Measurements from ENCODE around the gene MYF5. TPM values are rescaled to one million over a fixed set of nuclear protein-coding genes. Genes with fewer than 3 reads are reported as not detected.
"Not testable (repeated sequence)": the region's sequence is repeated elsewhere in the genome, so short reads cannot be mapped to it uniquely, and the experiment has no call there.

The MYF5 gene
- not detected for total RNA-seq

DNA sequence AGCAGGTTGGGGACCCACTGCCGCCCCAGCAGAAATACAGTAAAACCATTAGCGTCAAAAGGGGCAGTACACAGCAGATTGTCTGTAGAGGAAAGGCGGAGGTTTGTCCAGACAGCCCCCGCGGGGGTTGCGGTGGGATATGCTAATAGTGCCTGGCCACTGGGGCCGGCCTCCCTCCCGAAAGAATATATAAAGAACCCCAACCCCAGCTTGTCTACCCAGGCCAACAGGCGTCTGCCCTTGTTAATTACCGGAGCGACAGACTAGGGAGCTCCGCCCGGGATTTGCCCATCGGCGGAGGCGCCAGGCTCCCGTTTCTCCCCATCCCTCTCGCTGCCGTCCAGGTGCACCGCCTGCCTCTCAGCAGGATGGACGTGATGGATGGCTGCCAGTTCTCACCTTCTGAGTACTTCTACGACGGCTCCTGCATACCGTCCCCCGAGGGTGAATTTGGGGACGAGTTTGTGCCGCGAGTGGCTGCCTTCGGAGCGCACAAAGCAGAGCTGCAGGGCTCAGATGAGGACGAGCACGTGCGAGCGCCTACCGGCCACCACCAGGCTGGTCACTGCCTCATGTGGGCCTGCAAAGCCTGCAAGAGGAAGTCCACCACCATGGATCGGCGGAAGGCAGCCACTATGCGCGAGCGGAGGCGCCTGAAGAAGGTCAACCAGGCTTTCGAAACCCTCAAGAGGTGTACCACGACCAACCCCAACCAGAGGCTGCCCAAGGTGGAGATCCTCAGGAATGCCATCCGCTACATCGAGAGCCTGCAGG lies at the start of gene MYF5:
Gene MYF5 (plus strand): TSS at position 217 of the 774 bp plus-strand sequence. CDS start 152 bp downstream, at position 369.
- intact Hi-C loops (cut with DNase I), result no loop called here
- Histone ChIP-seq H3K4me3 (no peak within 1 kb of the TSS), H3K9ac (ENCODE audit: low read depth in 2 of 2, low read length in 2 of 2) (no peak within 1 kb of the TSS), H3K27me3 (no peaks in the 10 kb centered on the region), H3K9me3 (no peaks in the 10 kb centered on the region), H3K36me3 (no peaks in the 10 kb centered on the region), H3K27ac (no peak within 1 kb of the TSS), H3K4me1 (no peaks in the 10 kb centered on the region)
- TF ChIP-seq, protein P1, sequence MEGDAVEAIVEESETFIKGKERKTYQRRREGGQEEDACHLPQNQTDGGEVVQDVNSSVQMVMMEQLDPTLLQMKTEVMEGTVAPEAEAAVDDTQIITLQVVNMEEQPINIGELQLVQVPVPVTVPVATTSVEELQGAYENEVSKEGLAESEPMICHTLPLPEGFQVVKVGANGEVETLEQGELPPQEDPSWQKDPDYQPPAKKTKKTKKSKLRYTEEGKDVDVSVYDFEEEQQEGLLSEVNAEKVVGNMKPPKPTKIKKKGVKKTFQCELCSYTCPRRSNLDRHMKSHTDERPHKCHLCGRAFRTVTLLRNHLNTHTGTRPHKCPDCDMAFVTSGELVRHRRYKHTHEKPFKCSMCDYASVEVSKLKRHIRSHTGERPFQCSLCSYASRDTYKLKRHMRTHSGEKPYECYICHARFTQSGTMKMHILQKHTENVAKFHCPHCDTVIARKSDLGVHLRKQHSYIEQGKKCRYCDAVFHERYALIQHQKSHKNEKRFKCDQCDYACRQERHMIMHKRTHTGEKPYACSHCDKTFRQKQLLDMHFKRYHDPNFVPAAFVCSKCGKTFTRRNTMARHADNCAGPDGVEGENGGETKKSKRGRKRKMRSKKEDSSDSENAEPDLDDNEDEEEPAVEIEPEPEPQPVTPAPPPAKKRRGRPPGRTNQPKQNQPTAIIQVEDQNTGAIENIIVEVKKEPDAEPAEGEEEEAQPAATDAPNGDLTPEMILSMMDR (IDR thresholded peaks at IDR 0.05), result no peak
- no peak for DNase-seq

DNA sequence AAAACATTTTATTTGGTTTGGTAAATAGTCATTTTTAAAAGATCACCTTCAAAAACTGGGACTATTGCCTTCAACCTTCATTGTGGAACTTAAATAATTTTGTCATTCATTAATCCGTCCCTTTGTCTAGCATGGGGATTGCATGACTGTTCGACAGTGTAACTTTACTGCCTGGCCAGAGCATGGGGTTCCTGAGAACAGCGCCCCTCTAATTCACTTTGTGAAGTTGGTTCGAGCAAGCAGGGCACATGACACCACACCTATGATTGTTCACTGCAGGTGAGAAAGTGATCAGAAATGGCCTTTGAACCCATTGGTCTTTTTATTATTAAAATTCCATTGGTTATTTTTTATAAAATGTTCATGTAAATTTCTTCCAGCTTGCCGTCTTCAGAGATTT lies 46.5 kb upstream of the MYF5 start:
- H3K4me1 ChIP-seq, result no peaks in the 10 kb centered on the region
- no peaks in the 10 kb centered on the region for H3K27me3 ChIP-seq
- H3K36me3 ChIP-seq, result no peaks in the 10 kb centered on the region
- H3K4me3 ChIP-seq, result no peak overlapping the region
- DNase-seq, result no peak
- H3K9ac ChIP-seq (ENCODE audit: low read depth in 2 of 2, low read length in 2 of 2), result no peak overlapping the region
- H3K9me3 ChIP-seq, result no peaks in the 10 kb centered on the region
- TF ChIP-seq, protein P1 (IDR thresholded peaks at IDR 0.05), result no peak
- intact Hi-C loops (cut with DNase I), result no loop called here
- H3K27ac ChIP-seq, result no peak overlapping the region

DNA sequence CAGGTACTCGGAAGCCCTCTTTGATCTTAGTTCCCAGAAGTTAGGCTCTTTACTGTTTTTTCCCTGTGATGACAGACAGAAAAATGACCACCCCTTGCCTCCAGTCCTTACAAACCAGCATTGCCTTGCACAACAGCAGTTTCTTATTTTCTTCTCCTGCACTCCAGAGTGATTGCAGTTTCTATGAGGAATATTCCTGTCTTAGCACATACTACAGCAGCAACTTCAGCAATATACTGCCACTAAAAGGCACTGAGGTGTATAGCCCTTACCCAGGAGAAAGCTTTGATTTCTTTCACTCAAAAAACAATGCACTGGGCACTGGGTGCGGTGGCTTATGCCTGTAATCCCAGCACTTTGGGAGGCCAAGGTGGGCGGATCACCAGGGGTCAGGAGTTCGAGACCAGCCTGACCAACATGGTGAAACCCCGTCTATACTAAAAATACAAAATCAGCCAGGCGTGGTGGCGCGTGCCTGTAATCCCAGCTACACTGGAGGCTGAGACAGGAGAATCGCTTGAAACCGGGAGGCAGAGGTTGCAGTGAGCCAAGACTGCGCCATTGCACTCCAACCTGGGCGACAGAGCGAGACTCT lies 40.6 kb upstream of the MYF5 start:
- intact Hi-C loops (cut with DNase I), result not testable (repeated sequence)

DNA sequence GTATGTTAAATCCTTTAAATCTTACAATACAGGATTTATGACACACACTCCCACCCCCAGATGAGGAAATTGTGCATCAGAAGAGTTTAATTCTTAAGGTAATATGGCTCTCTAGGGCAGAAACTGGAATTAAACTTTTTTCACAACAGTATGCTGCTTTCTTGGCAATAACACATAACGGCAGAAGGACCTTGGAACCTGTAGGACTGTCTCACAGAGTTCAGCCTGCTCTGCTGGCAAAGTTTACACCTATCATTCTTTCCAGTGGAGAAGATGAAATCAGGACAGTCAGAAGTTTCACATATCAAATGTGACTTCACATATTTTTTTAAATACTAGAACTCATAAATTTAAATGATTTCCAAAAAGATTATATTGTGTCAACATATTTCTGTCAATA lies 39.9 kb upstream of the MYF5 start:
- intact Hi-C loops (cut with DNase I), result no loop called here
- TF ChIP-seq, protein P1 (IDR thresholded peaks at IDR 0.05), result no peak
- H3K27me3 ChIP-seq, result no peaks in the 10 kb centered on the region
- no peak overlapping the region for H3K4me3 ChIP-seq
- no peaks in the 10 kb centered on the region for H3K36me3 ChIP-seq
- H3K27ac ChIP-seq, result no peak overlapping the region
- H3K9ac ChIP-seq (ENCODE audit: low read depth in 2 of 2, low read length in 2 of 2), result no peak overlapping the region
- H3K4me1 ChIP-seq, result no peaks in the 10 kb centered on the region
- no peak for DNase-seq
- H3K9me3 ChIP-seq, result no peaks in the 10 kb centered on the region

More for the DNA sequence above, 40.6 kb upstream of the MYF5 start:
- DNase-seq; H3K27ac ChIP-seq; H3K27me3 ChIP-seq; H3K4me1 ChIP-seq; H3K9ac ChIP-seq (ENCODE audit: low read depth in 2 of 2, low read length in 2 of 2); H3K9me3 ChIP-seq; H3K4me3 ChIP-seq; H3K36me3 ChIP-seq: not testable (repeated sequence)

DNA sequence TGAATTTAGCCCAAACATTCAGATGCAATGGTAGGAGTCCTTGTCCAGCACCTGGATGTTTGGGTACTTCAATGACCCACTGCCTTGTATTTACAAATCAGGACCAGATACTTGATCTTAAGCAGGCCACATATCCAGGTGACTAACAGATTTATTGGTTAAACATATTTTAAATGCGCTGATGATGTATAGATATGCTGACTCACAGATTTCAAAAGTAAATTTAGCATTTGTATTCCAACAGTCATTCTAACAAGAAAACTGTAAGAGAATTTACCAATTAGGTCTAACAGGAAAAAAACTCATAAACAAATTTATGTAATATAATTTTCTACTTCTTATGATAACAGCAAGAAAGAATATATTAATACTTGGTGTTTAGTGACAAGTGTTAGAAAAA lies 38.7 kb upstream of the MYF5 start:
- Histone ChIP-seq H3K4me1 (no peaks in the 10 kb centered on the region), H3K9ac (ENCODE audit: low read depth in 2 of 2, low read length in 2 of 2) (no peak overlapping the region), H3K27ac (no peak overlapping the region), H3K9me3 (no peaks in the 10 kb centered on the region), H3K27me3 (no peaks in the 10 kb centered on the region), H3K36me3 (no peaks in the 10 kb centered on the region), H3K4me3 (no peak overlapping the region)
- intact Hi-C loops (cut with DNase I), result no loop called here
- DNase-seq, result no peak
- TF ChIP-seq, protein P1 (IDR thresholded peaks at IDR 0.05), result no peak
